SK-N-SH (cell line): Measurements from ENCODE around the gene BMP7. TPM values are rescaled to one million over a fixed set of nuclear protein-coding genes. Genes with fewer than 3 reads are reported as not detected.

Source experiments
- CTCF ChIA-PET: fragments of 300-600, 350-600 bp; formaldehyde crosslinking; extraction: SDS; loops from one replicate; lab custom pipeline; 2021; lab: Yijun Ruan, JAX
- POLR2A ChIA-PET: fragments of 350-600 bp; sonication (Branson Sonifier 250); formaldehyde crosslinking; extraction: SDS; loops from one replicate; lab custom pipeline; 2020; ENCODE audit warnings: antibody characterized with exemption, inconsistent platforms; lab: Yijun Ruan, JAX
- DNase-seq: peaks from one replicate; pipeline ENCODE4 v3.0.0; 2012
- H2AFZ ChIP-seq: fragments of 200-600 bp; sonication (generic); 2 replicates; pipeline ENCODE4 v1.8.1; 2016; ENCODE audit warnings: antibody characterized with exemption, mild to moderate bottlenecking, low read depth
- H3F3A ChIP-seq: fragments of 200-600 bp; sonication (generic); replicated peaks from 2 replicates; pipeline ENCODE3; 2016; ENCODE audit warnings: antibody characterized with exemption, mild to moderate bottlenecking; ENCODE audit not compliant: insufficient read depth
- H3K27ac ChIP-seq, 2 experiments: fragments of 200-500 bp in 1 of 2; fragments of 200-600 bp in 1 of 2; sonication (Bioruptor generic) in 1 of 2; sonication (generic), shearing (Covaris generic) in 1 of 2; 2 replicates each; pipeline versions ENCODE4 v1.5.1 to v1.6.1; 2014 to 2016; ENCODE audit warnings: low read depth in 2 of 2, inconsistent platforms in 1 of 2, low read length in 1 of 2, mild to moderate bottlenecking in 1 of 2, mixed read lengths in 1 of 2
- H3K27me3 ChIP-seq: fragments of 200-600 bp; sonication (generic), shearing (Covaris generic); 2 replicates; pipeline ENCODE4 v1.6.1; 2016; ENCODE audit warnings: mixed run types; ENCODE audit not compliant: insufficient read depth
- H3K36me3 ChIP-seq, 2 experiments: fragments of 200-500 bp in 1 of 2; fragments of 200-600 bp in 1 of 2; sonication (Bioruptor generic) in 1 of 2; sonication (generic) in 1 of 2; replicated peaks in 1 of 2; 2 replicates each; pipeline versions ENCODE3 to v1.5.1; 2014 to 2016; ENCODE audit warnings: low read length in 1 of 2, mild to moderate bottlenecking in 1 of 2; ENCODE audit not compliant: insufficient read depth in 2 of 2, control insufficient read depth in 1 of 2
- H3K4me1 ChIP-seq, 2 experiments: fragments of 200-500 bp in 1 of 2; fragments of 200-600 bp in 1 of 2; sonication (Bioruptor generic) in 1 of 2; sonication (generic), shearing (Covaris generic) in 1 of 2; 2 replicates each; pipeline versions ENCODE4 v1.5.1 to v1.6.1; 2014 to 2016; ENCODE audit warnings: low read depth in 1 of 2, low read length in 1 of 2, mixed run types in 1 of 2; ENCODE audit not compliant: insufficient read depth in 2 of 2, control insufficient read depth in 1 of 2
- H3K4me2 ChIP-seq: fragments of 200-600 bp; sonication (generic), shearing (Covaris generic); 2 replicates; pipeline ENCODE4 v1.6.1; 2017; ENCODE audit warnings: mixed run types
- H3K4me3 ChIP-seq, 2 experiments: fragments of 200-500 bp in 1 of 2; fragments of 200-600 bp in 1 of 2; sonication (Bioruptor generic) in 1 of 2; sonication (generic), shearing (Covaris generic) in 1 of 2; 2 replicates each; pipeline versions ENCODE4 v1.5.1 to v1.8.1; 2014 to 2016; ENCODE audit warnings: low read depth in 2 of 2, inconsistent platforms in 1 of 2, low read length in 1 of 2, mild to moderate bottlenecking in 1 of 2, mixed read lengths in 1 of 2, moderate library complexity in 1 of 2
- H3K79me2 ChIP-seq: fragments of 200-600 bp; sonication (generic); 2 replicates; pipeline ENCODE4 v1.8.1; 2017; ENCODE audit warnings: mild to moderate bottlenecking; ENCODE audit not compliant: insufficient read depth
- H3K9ac ChIP-seq: fragments of 200-600 bp; sonication (generic); 2 replicates; pipeline ENCODE4 v1.6.1; 2017; ENCODE audit warnings: mixed run types
- H3K9me2 ChIP-seq: fragments of 200-600 bp; sonication (generic); 2 replicates; pipeline ENCODE4 v1.6.1; 2017; ENCODE audit warnings: mixed run types
- H3K9me3 ChIP-seq: fragments of 200-600 bp; sonication (generic); 2 replicates; pipeline ENCODE4 v1.6.1; 2017; ENCODE audit warnings: mixed run types, mild to moderate bottlenecking, moderate library complexity
- H4K20me1 ChIP-seq: fragments of 200-600 bp; sonication (generic); 2 replicates; pipeline ENCODE4 v1.6.1; 2017; ENCODE audit warnings: mild to moderate bottlenecking, mixed run types; ENCODE audit not compliant: insufficient read depth
- FOSL2 ChIP-seq: IDR thresholded peaks from 2 replicates; pipeline ENCODE4 v1.4.0; 2012; ENCODE audit warnings: low read depth, mild to moderate bottlenecking, moderate library complexity, borderline replicate concordance
- RAD21 ChIP-seq: IDR thresholded peaks from 2 replicates; pipeline ENCODE4 v1.6.1; 2012; ENCODE audit warnings: mild to moderate bottlenecking, low read length
- RCOR1 ChIP-seq: fragments of 150-350 bp; IDR thresholded peaks from 2 replicates; pipeline ENCODE4 v1.6.1; 2017; ENCODE audit warnings: antibody characterized with exemption, low read length
- TCF12 ChIP-seq: IDR thresholded peaks from 2 replicates; pipeline ENCODE4 v1.4.0; 2012
- TEAD4 ChIP-seq: IDR thresholded peaks from 2 replicates; pipeline ENCODE4 v1.4.0; 2012; ENCODE audit warnings: mild to moderate bottlenecking, borderline replicate concordance; ENCODE audit not compliant: insufficient read depth
- WGBS: methylation state at CpG from one replicate; pipeline ENCODE4 v1.1.6; 2017; ENCODE audit warnings: low lambda C conversion rate; 5-methylcytosine and 5-hydroxymethylcytosine counted together
- polyA plus RNA-seq, 3 experiments: library from polyadenylated mRNA; depleted of rRNA; stranded (reverse); fragments of >200 nt; gene quantifications; 2 replicates each; pipeline ENCODE4 v1.2.3, GENCODE V29; 2012
- TF ChIP-seq, protein P1 (sequence below): fragments of 200-600 bp; sonication (generic); IDR thresholded peaks from 2 replicates; pipeline ENCODE4 v1.6.1; 2017; ENCODE audit warnings: antibody characterized with exemption, mild to moderate bottlenecking, moderate library complexity
- TF ChIP-seq, protein P2 (sequence below): IDR thresholded peaks from 2 replicates; pipeline ENCODE4 v1.4.0; 2012; ENCODE audit warnings: low read depth, borderline replicate concordance
- TF ChIP-seq, protein P3 (sequence below): IDR thresholded peaks from 2 replicates; pipeline ENCODE4 v1.4.0; 2012; ENCODE audit warnings: low read depth
- TF ChIP-seq, protein P4 (sequence below): IDR thresholded peaks from 2 replicates; pipeline ENCODE4 v1.4.0; 2012; ENCODE audit warnings: low read depth, borderline replicate concordance

The BMP7 gene
- polyA plus RNA-seq, 1 of the 3 experiments (the other 2 are of a cell fraction) = not detected

DNA sequence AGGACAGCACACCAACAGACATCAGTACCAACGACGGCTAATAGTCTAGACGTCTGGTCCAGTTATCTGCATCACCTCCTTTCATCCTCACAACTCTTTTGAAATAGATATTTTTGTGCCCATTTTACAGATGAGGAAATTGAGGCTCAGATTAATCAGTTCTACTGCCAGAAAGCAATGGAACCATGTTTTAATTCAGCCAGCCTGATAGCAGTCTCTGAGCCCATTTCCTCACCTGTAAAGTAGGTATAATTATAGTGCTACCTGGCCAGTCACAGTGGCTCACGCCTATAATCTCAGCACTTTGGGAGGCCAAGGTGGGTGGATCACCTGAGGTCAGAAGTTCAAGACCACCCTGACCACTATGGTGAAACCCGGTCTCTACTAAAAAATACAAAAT lies 9.8 kb upstream of the BMP7 start:
- H2AFZ ChIP-seq = no peak overlapping the region
- peaks cover 0 to 8% of the 10 kb centered on the region in 2 experiments; a peak in 1 of 4 replicates for H3K4me1 ChIP-seq
- H3K27ac ChIP-seq = no peak overlapping the region
- H3K9me2 ChIP-seq = no peaks in the 10 kb centered on the region
- 45% methylated on average over 5 of the region's 5 CpGs for WGBS
- H3F3A ChIP-seq = no peaks in the 10 kb centered on the region
- ChIA-PET CTCF (interaction anchor here (0.7 to 1.5 kb wide), 4 partner anchors 24 to 70 kb away, joined by 3 read pairs; partner anchors contain the start of gene SPO11), POLR2A (no interaction called here)
- H3K79me2 ChIP-seq = no peaks in the 10 kb centered on the region
- TF ChIP-seq, protein P1, sequence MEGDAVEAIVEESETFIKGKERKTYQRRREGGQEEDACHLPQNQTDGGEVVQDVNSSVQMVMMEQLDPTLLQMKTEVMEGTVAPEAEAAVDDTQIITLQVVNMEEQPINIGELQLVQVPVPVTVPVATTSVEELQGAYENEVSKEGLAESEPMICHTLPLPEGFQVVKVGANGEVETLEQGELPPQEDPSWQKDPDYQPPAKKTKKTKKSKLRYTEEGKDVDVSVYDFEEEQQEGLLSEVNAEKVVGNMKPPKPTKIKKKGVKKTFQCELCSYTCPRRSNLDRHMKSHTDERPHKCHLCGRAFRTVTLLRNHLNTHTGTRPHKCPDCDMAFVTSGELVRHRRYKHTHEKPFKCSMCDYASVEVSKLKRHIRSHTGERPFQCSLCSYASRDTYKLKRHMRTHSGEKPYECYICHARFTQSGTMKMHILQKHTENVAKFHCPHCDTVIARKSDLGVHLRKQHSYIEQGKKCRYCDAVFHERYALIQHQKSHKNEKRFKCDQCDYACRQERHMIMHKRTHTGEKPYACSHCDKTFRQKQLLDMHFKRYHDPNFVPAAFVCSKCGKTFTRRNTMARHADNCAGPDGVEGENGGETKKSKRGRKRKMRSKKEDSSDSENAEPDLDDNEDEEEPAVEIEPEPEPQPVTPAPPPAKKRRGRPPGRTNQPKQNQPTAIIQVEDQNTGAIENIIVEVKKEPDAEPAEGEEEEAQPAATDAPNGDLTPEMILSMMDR = no peak
- TF ChIP-seq RAD21 = no peak
- TF ChIP-seq RCOR1 = no peak
- TF ChIP-seq TEAD4 = no peak
- no peak for TF ChIP-seq TCF12
- TF ChIP-seq, protein P2, sequence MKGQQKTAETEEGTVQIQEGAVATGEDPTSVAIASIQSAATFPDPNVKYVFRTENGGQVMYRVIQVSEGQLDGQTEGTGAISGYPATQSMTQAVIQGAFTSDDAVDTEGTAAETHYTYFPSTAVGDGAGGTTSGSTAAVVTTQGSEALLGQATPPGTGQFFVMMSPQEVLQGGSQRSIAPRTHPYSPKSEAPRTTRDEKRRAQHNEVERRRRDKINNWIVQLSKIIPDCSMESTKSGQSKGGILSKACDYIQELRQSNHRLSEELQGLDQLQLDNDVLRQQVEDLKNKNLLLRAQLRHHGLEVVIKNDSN = no peak
- no peak overlapping the region for H3K9ac ChIP-seq
- H3K4me3 ChIP-seq = no peak overlapping the region
- H3K27me3 ChIP-seq = no peaks in the 10 kb centered on the region
- H3K9me3 ChIP-seq = no peaks in the 10 kb centered on the region
- H3K36me3 ChIP-seq = no peaks in the 10 kb centered on the region
- H3K4me2 ChIP-seq = no peak overlapping the region
- H4K20me1 ChIP-seq = no peaks in the 10 kb centered on the region
- DNase-seq = no peak

DNA sequence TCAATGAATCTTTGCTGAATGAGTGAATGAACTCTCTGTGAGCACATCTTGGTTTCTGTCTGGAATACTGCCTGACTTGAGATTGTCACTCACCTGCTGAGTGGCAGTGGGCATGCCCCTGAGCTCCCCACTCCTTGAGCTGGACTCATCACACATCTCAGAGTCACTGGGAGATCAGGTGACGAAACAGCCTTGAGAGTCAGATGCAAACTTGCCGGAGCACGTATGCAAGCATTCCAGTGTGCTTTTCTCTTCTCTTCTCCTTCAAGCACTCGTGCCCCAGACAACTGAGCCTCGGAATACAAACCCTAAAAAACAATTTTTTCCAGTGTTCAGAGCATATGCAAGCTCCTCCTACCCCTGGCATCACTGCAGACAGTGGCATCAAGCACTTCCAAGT lies 9.4 kb upstream of the BMP7 start:
- no peaks in the 10 kb centered on the region for H3K9me3 ChIP-seq
- no peak overlapping the region for H3K4me3 ChIP-seq
- no peaks in the 10 kb centered on the region for H3K36me3 ChIP-seq
- no peak overlapping the region for H3K27ac ChIP-seq
- H3K9me2 ChIP-seq = no peaks in the 10 kb centered on the region
- no peaks in the 10 kb centered on the region for H4K20me1 ChIP-seq
- H3K4me2 ChIP-seq = no peak overlapping the region
- H3K27me3 ChIP-seq = no peaks in the 10 kb centered on the region
- TF ChIP-seq, protein P3, sequence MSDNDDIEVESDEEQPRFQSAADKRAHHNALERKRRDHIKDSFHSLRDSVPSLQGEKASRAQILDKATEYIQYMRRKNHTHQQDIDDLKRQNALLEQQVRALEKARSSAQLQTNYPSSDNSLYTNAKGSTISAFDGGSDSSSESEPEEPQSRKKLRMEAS = no peak
- no peak for TF ChIP-seq FOSL2
- no peak for TF ChIP-seq RCOR1
- TF ChIP-seq, protein P1 = no peak
- TF ChIP-seq, protein P4, sequence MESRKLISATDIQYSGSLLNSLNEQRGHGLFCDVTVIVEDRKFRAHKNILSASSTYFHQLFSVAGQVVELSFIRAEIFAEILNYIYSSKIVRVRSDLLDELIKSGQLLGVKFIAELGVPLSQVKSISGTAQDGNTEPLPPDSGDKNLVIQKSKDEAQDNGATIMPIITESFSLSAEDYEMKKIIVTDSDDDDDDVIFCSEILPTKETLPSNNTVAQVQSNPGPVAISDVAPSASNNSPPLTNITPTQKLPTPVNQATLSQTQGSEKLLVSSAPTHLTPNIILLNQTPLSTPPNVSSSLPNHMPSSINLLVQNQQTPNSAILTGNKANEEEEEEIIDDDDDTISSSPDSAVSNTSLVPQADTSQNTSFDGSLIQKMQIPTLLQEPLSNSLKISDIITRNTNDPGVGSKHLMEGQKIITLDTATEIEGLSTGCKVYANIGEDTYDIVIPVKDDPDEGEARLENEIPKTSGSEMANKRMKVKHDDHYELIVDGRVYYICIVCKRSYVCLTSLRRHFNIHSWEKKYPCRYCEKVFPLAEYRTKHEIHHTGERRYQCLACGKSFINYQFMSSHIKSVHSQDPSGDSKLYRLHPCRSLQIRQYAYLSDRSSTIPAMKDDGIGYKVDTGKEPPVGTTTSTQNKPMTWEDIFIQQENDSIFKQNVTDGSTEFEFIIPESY = no peak
- CTCF ChIA-PET = interaction anchor here (0.8 to 1.5 kb wide), 2 partner anchors 31 to 54 kb away, joined by 3 read pairs; partner anchors contain the start of gene SPO11
- H3K4me1 ChIP-seq = peaks cover 0 to 8% of the 10 kb centered on the region in 2 experiments; a peak in 1 of 4 replicates
- WGBS = 50% methylated on average over 5 of the region's 5 CpGs
- H3F3A ChIP-seq = no peaks in the 10 kb centered on the region
- no peaks in the 10 kb centered on the region for H3K79me2 ChIP-seq
- no peak overlapping the region for H2AFZ ChIP-seq
- no peak overlapping the region for H3K9ac ChIP-seq
- POLR2A ChIA-PET = no interaction called here
- DNase-seq = no peak
